ENCODE data around the gene SLC25A30. TPM values are rescaled to one million over a fixed set of nuclear protein-coding genes. Genes with fewer than 3 reads are reported as not detected.
A peak's percentile ranks its signal among the peaks of the same experiment; 100 is the strongest.
"Not testable (repeated sequence)": the region's sequence is repeated elsewhere in the genome, so short reads cannot be mapped to it uniquely, and the experiment has no call there.

SLC25A30 gene
- polyA plus RNA-seq, 1 donor from 2014 or later = 1.9 TPM

GRCh38 chr13:45349438-45349837, 68.7 kb downstream of the SLC25A30 start:
- Mint-ChIP-seq H3K27me3 (no peaks in the 10 kb centered on the region), H3K9me3 (no peaks in the 10 kb centered on the region), H3K27ac (peak overlapping the region in 1 of 3 donors; percentile 82), H3K36me3 (peaks cover 12% of the 10 kb centered on the region), H3K4me3 (no peak overlapping the region), H3K4me1 (peaks cover 9 to 14% (median 11%) of the 10 kb centered on the region in 3 donors)

- H3K9me3 Mint-ChIP-seq, H3K36me3 Mint-ChIP-seq, H3K27me3 Mint-ChIP-seq: not testable (repeated sequence)
- Mint-ChIP-seq H3K27ac (peak overlapping the region in 1 of 3 donors; percentile 88), H3K4me3 (peak overlapping the region in 1 of 4 donors; percentile 83), H3K4me1 (peaks cover 23 to 27% (median 24%) of the 10 kb centered on the region in 3 donors)
These were observed 74.1 kb downstream of the SLC25A30 start for GRCh38 chr13:45344064-45344463.

Other genes starting within 250 kb of the SLC25A30 start
- gene KCTD4, start 217.3 kb downstream of the SLC25A30 start, polyA plus RNA-seq = not detected
- 2,561 TPM for gene TPT1, start 77.2 kb downstream of the SLC25A30 start, polyA plus RNA-seq
- 29.6 TPM for gene COG3, start 46.6 kb upstream of the SLC25A30 start, polyA plus RNA-seq
- 0.45 TPM for gene ERICH6B, start 197.4 kb upstream of the SLC25A30 start, polyA plus RNA-seq

Data from IgD-negative memory B cell (primary cell).